Measurements from ENCODE around the gene SESN1.

The SESN1 gene

DNA sequence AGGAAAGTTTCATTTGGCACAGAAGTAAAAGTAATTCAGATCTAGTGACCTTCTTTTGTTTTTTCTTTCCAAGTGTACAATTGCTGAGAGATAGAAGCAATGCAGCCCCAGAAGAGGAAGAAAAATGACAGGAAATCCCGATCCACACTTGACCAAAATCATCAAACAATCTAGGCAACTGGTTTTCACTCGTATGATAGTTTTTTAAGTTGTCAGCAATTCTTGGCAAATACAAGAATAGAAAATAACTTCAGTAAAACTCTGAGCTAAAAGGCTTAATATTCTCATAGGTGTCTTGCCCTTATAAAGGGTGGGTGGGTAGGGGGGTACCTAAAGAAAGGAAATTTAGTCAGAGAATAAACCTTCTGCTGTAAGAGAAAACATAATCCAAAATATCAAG lies 36.0 kb downstream of the SESN1 start:
- no peak for ATAC-seq (ENCODE audit: low read depth)
- H3K9me3 ChIP-seq (ENCODE audit: severe bottlenecking) = no peaks in the 10 kb centered on the region
- no peak overlapping the region for H3K27ac ChIP-seq (ENCODE audit: poor library complexity, severe bottlenecking)
- no peak overlapping the region for H3K4me3 ChIP-seq (ENCODE audit: severe bottlenecking)
- TF ChIP-seq, protein P1, sequence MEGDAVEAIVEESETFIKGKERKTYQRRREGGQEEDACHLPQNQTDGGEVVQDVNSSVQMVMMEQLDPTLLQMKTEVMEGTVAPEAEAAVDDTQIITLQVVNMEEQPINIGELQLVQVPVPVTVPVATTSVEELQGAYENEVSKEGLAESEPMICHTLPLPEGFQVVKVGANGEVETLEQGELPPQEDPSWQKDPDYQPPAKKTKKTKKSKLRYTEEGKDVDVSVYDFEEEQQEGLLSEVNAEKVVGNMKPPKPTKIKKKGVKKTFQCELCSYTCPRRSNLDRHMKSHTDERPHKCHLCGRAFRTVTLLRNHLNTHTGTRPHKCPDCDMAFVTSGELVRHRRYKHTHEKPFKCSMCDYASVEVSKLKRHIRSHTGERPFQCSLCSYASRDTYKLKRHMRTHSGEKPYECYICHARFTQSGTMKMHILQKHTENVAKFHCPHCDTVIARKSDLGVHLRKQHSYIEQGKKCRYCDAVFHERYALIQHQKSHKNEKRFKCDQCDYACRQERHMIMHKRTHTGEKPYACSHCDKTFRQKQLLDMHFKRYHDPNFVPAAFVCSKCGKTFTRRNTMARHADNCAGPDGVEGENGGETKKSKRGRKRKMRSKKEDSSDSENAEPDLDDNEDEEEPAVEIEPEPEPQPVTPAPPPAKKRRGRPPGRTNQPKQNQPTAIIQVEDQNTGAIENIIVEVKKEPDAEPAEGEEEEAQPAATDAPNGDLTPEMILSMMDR (IDR thresholded peaks at IDR 0.05; ENCODE audit: poor library complexity, severe bottlenecking) = no peak
- H3K36me3 ChIP-seq (ENCODE audit: low read depth) = no peaks in the 10 kb centered on the region
- H3K4me1 ChIP-seq (ENCODE audit: insufficient read depth, poor library complexity, severe bottlenecking) = peaks cover 18% of the 10 kb centered on the region
- DNase-seq (ENCODE audit: low spot score) = no peak
- no peaks in the 10 kb centered on the region for H3K27me3 ChIP-seq (ENCODE audit: insufficient read depth, poor library complexity, severe bottlenecking)

DNA sequence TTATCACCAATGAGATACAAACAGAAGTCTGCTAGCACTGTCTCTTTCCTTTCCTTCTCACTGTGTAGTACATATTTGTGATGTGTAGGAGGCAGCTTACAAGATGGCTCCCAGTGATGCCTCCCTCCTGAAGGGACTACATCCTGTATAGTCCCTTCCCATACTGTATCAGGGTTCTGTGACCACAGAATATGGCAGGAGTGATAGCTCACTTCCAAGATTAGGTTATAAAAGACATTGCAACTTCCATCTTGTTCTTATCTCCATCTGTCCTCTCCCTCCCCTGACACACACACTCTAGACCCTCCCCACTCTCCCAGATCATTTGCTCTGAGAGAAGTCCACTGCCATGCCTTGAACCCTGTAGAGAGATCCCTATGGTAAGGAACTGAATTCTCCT lies 38.0 kb downstream of the SESN1 start:
- TF ChIP-seq, protein P1 (IDR thresholded peaks at IDR 0.05; ENCODE audit: poor library complexity, severe bottlenecking) = no peak
- peaks cover 18% of the 10 kb centered on the region for H3K4me1 ChIP-seq (ENCODE audit: insufficient read depth, poor library complexity, severe bottlenecking)
- H3K36me3 ChIP-seq (ENCODE audit: low read depth) = no peaks in the 10 kb centered on the region
- H3K27me3 ChIP-seq (ENCODE audit: insufficient read depth, poor library complexity, severe bottlenecking) = no peaks in the 10 kb centered on the region
- H3K4me3 ChIP-seq (ENCODE audit: severe bottlenecking) = no peak overlapping the region
- ATAC-seq (ENCODE audit: low read depth) (no peak), DNase-seq (ENCODE audit: low spot score) (no peak)
- H3K27ac ChIP-seq (ENCODE audit: poor library complexity, severe bottlenecking) = no peak overlapping the region
- H3K9me3 ChIP-seq (ENCODE audit: severe bottlenecking) = no peaks in the 10 kb centered on the region

DNA sequence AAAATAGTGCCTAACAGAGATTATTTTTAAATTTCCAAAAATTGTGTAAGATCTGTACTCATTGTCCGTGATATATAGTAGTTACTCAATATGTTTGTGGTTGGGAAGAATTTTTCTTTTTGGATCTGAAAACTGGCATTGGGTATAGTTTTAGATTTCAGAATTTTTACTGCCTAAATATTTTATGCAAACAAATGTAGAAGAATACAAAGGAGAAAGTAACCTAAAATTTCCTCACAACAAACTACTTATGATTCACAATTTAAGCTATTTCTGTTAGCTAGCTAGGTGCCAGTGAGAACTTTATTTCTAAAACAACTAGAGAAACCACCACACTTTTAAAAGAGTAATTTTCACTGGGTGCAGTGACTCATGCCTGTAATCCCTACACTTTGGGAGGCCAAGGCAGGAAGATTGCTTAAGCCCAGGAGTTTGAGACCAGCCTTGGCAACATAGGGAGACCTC lies 38.8 kb downstream of the SESN1 start:
- no peaks in the 10 kb centered on the region for H3K27me3 ChIP-seq (ENCODE audit: insufficient read depth, poor library complexity, severe bottlenecking)
- peak overlapping the region; percentile 14 for H3K27ac ChIP-seq (ENCODE audit: poor library complexity, severe bottlenecking)
- H3K36me3 ChIP-seq (ENCODE audit: low read depth) = no peaks in the 10 kb centered on the region
- no peak overlapping the region for H3K4me3 ChIP-seq (ENCODE audit: severe bottlenecking)
- TF ChIP-seq, protein P1 (IDR thresholded peaks at IDR 0.05; ENCODE audit: poor library complexity, severe bottlenecking) = no peak
- H3K4me1 ChIP-seq (ENCODE audit: insufficient read depth, poor library complexity, severe bottlenecking) = peaks cover 24% of the 10 kb centered on the region
- DNase-seq (ENCODE audit: low spot score) = no peak
- H3K9me3 ChIP-seq (ENCODE audit: severe bottlenecking) = no peaks in the 10 kb centered on the region
- ATAC-seq (ENCODE audit: low read depth) = peak; percentile 43; the same call in 2 of the 3 replicates

DNA sequence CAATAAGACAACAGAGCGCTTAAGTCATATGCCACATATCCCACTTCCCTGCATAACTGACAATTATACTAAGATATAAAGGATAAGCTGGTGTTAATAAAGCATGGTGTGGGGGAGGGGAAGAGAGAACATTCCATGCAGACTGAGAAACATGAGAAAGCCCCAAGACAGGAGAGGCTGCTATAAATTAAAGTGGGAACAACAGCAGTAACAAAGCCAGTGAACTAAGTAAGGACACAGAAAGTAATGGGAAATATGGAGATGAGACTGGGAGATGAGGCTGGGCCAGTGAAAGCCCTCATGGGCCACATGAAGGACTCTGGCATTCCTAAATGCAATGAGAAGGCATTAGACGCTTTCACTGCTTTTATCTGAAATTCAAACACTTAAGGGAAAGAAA lies 41.3 kb downstream of the SESN1 start:
- H3K36me3 ChIP-seq (ENCODE audit: low read depth) = no peaks in the 10 kb centered on the region
- TF ChIP-seq, protein P1 (IDR thresholded peaks at IDR 0.05; ENCODE audit: poor library complexity, severe bottlenecking) = no peak
- peaks cover 26% of the 10 kb centered on the region for H3K4me1 ChIP-seq (ENCODE audit: insufficient read depth, poor library complexity, severe bottlenecking)
- no peaks in the 10 kb centered on the region for H3K9me3 ChIP-seq (ENCODE audit: severe bottlenecking)
- no peak overlapping the region for H3K4me3 ChIP-seq (ENCODE audit: severe bottlenecking)
- no peaks in the 10 kb centered on the region for H3K27me3 ChIP-seq (ENCODE audit: insufficient read depth, poor library complexity, severe bottlenecking)
- no peak overlapping the region for H3K27ac ChIP-seq (ENCODE audit: poor library complexity, severe bottlenecking)
- ATAC-seq (ENCODE audit: low read depth) (no peak), DNase-seq (ENCODE audit: low spot score) (no peak)

DNA sequence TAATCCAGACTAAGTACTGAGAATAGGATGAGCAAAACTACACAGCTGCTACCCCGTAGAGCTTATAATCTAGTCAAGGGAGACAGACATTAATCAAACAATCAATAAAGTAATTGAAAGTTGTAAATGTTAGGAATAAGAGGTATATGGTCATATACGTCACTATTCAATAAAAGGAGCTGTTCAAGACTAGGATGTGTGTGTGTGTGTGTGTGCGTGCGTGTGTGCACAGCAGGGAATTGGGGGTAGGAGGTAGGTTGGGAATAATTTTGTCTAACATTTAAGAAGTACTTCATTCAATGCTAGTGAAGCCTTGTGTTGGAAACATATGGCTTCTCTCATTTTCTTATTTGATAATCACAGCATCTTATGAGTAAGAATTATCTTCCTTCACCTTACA lies 41.8 kb downstream of the SESN1 start:
- Histone ChIP-seq H3K4me1 (ENCODE audit: insufficient read depth, poor library complexity, severe bottlenecking) (peaks cover 26% of the 10 kb centered on the region), H3K9me3 (ENCODE audit: severe bottlenecking) (no peaks in the 10 kb centered on the region), H3K27me3 (ENCODE audit: insufficient read depth, poor library complexity, severe bottlenecking) (no peaks in the 10 kb centered on the region), H3K27ac (ENCODE audit: poor library complexity, severe bottlenecking) (no peak overlapping the region), H3K36me3 (ENCODE audit: low read depth) (no peaks in the 10 kb centered on the region), H3K4me3 (ENCODE audit: severe bottlenecking) (no peak overlapping the region)
- ATAC-seq (ENCODE audit: low read depth) = no peak
- DNase-seq (ENCODE audit: low spot score) = no peak
- TF ChIP-seq, protein P1 (IDR thresholded peaks at IDR 0.05; ENCODE audit: poor library complexity, severe bottlenecking) = no peak

All from RWPE2 (cell line).